Lower lobe of right lung (tissue), 2 donors: ENCODE measurements around the gene TRIM63. TPM values are rescaled to one million over a fixed set of nuclear protein-coding genes. Genes with fewer than 3 reads are reported as not detected.

ENCODE experiments used
- ATAC-seq, 2 donors: fragments of 200-7000 bp; cut with Tn5 transposase; one replicate each; pipeline ENCODE4 v1.9.1; 2020 to 2022; ENCODE audit warnings: mild to moderate bottlenecking in 2 of 2, moderate library complexity in 2 of 2
- DNase-seq: peaks from one replicate; pipeline ENCODE4 v3.0.0-alpha.2; 2020
- H3K27ac ChIP-seq: fragments of 200-600 bp; one replicate; pipeline ENCODE4 v1.8.0; 2022
- H3K27me3 ChIP-seq: fragments of 200-600 bp; one replicate; pipeline ENCODE4 v1.8.0; 2022; ENCODE audit warnings: low read depth
- H3K36me3 ChIP-seq: fragments of 200-600 bp; one replicate; pipeline ENCODE4 v1.8.0; 2022; ENCODE audit warnings: mild to moderate bottlenecking
- H3K4me1 ChIP-seq: fragments of 200-600 bp; one replicate; pipeline ENCODE4 v1.8.0; 2022
- H3K4me3 ChIP-seq: fragments of 200-600 bp; one replicate; pipeline ENCODE4 v1.8.0; 2022; ENCODE audit warnings: mild to moderate bottlenecking
- H3K9me3 ChIP-seq: fragments of 200-600 bp; one replicate; pipeline ENCODE4 v1.8.0; 2022
- intact Hi-C: fragments of 100-400 bp; cut with DNase I; formaldehyde crosslinking; loops from one replicate; pipeline ENCODE4 v1.11.0; 2022
- total RNA-seq: library from RNA; stranded (reverse); fragmentation: NEBNext Ultra II Directional; extraction: Animal tissue kit (Norgen Biotek cat#: 25700); gene quantifications from one replicate; pipeline ENCODE4 v1.2.1, GENCODE V29; 2021
- TF ChIP-seq, protein P1 (sequence below): fragments of 200-600 bp; IDR thresholded peaks from one replicate; pipeline ENCODE4 v1.8.0; 2022; ENCODE audit warnings: antibody characterized with exemption, mild to moderate bottlenecking
- donor health status: DM: no; HTN: yes; CAD: no; lungs with severe emphysema.

Gene TRIM63
- total RNA-seq, 1 donor from 2014 or later, result 0.53 TPM

DNA sequence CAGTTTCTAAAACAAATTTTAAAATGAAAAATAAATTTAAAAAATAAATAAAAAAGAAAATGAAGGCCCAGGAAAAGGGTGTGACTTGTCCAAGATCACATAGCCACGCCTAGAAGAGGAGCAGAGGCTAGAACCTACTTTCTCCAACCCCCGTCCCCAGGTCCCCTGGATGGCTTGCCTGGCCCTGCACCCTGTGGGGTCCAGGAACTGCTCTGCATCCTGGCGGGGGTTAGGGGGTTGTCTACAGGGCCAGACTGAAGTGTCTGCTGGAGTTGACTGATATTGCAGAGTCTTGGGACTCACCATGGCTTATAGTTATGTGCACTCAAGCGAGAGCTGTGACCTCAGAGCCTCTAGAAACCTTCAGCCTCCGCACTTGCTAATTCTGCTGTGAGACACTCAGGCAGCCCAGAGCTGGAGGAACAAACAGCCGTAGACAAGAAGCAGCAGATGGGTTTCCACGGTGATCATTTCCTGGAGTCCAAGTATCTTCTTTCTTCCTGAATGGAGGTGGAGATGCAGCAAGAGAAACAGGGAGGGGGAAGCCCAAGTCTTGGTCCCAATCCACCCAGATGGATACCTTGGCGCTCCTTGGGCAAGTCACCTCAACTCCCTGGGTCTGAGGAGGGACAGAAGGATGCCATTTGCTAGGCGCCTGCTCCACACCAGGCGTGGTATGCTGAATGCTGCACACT lies 51.0 kb downstream of the TRIM63 start:
- DNase-seq, result no peak
- H3K27ac ChIP-seq, result no peak overlapping the region
- H3K27me3 ChIP-seq, result no peaks in the 10 kb centered on the region
- peaks cover 32% of the 10 kb centered on the region for H3K4me1 ChIP-seq
- no peaks in the 10 kb centered on the region for H3K9me3 ChIP-seq
- H3K4me3 ChIP-seq, result no peak overlapping the region
- ATAC-seq, result no peak
- TF ChIP-seq, protein P1, sequence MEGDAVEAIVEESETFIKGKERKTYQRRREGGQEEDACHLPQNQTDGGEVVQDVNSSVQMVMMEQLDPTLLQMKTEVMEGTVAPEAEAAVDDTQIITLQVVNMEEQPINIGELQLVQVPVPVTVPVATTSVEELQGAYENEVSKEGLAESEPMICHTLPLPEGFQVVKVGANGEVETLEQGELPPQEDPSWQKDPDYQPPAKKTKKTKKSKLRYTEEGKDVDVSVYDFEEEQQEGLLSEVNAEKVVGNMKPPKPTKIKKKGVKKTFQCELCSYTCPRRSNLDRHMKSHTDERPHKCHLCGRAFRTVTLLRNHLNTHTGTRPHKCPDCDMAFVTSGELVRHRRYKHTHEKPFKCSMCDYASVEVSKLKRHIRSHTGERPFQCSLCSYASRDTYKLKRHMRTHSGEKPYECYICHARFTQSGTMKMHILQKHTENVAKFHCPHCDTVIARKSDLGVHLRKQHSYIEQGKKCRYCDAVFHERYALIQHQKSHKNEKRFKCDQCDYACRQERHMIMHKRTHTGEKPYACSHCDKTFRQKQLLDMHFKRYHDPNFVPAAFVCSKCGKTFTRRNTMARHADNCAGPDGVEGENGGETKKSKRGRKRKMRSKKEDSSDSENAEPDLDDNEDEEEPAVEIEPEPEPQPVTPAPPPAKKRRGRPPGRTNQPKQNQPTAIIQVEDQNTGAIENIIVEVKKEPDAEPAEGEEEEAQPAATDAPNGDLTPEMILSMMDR, result no peak
- intact Hi-C loops, result no loop called here
- H3K36me3 ChIP-seq, result no peaks in the 10 kb centered on the region

DNA sequence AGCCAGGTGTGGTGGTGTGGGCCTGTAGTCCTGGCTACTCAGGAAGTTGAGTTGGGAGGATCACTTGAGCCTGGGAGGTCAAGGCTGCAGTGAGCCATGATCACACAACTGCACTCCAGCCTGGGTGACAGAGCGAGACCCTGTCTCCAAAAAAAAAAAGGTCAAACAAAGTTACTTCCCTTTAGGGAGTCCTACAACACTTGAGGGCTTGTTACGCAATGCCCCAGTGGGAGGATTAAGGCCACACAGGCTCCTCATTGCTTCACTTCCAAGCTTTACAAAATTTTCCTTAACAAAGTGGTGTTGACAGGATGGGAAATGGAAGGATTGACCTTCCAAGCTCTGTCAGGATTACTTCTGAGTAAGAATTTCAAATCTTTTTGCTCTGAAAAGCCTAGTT lies 52.1 kb downstream of the TRIM63 start:
- Histone ChIP-seq H3K27ac (peak overlapping the region; percentile 31), H3K27me3 (no peaks in the 10 kb centered on the region), H3K9me3 (no peaks in the 10 kb centered on the region), H3K4me3 (no peak overlapping the region), H3K36me3 (no peaks in the 10 kb centered on the region), H3K4me1 (peaks cover 32% of the 10 kb centered on the region)
- intact Hi-C loops, result no loop called here
- DNase-seq, result peak; percentile 81
- TF ChIP-seq, protein P1, result no peak
- ATAC-seq, result peak; percentile 73 to 79

DNA sequence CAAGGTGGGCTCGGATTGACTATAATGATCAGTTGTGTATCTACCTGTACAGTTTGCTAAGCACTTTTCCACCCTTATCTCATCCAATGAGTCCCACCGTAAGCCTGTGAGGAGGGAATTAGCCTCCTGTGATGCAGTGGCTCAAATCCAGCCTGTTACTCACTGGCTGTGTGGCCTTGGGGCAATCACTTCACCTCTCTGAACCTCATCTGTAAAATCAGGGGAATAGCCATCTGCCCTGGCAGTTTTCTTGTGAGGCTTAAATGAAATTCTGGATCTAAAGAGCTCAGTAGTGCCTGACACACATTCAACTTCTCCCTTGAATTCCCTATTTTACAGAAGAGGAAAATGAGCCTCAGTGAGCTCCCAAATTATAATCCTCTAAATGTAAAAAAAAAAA lies 53.3 kb downstream of the TRIM63 start:
- Histone ChIP-seq H3K4me1 (peaks cover 32% of the 10 kb centered on the region), H3K9me3 (no peaks in the 10 kb centered on the region), H3K36me3 (no peaks in the 10 kb centered on the region), H3K27me3 (no peaks in the 10 kb centered on the region), H3K27ac (no peak overlapping the region), H3K4me3 (no peak overlapping the region)
- no peak for DNase-seq
- intact Hi-C loops, result no loop called here
- no peak for ATAC-seq
- TF ChIP-seq, protein P1, result no peak

DNA sequence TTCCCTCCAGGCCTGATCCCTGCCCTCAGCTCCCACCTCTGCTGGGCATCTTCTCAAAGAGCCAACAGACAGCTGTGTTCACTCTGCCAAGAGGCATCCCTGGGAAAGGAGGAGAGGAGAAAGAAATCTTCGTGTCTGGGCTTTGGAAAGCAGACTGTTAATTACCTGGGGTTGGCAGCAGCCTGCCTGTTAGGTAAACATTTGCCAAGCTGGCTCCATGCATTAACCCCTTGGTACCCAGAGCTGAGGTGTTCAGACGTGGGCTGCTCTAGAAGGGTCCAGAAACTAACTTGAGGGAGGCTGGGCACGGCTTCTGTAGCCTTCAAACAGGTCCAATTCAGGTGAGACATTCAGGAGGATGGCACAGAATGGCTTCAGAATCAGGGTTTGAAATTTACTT lies 54.6 kb downstream of the TRIM63 start:
- ATAC-seq, result no peak
- no peak overlapping the region for H3K4me3 ChIP-seq
- H3K36me3 ChIP-seq, result no peaks in the 10 kb centered on the region
- no peak for DNase-seq
- H3K27ac ChIP-seq, result no peak overlapping the region
- TF ChIP-seq, protein P1, result no peak
- no peaks in the 10 kb centered on the region for H3K9me3 ChIP-seq
- H3K27me3 ChIP-seq, result no peaks in the 10 kb centered on the region
- H3K4me1 ChIP-seq, result peaks cover 32% of the 10 kb centered on the region
- intact Hi-C loops, result no loop called here

DNA sequence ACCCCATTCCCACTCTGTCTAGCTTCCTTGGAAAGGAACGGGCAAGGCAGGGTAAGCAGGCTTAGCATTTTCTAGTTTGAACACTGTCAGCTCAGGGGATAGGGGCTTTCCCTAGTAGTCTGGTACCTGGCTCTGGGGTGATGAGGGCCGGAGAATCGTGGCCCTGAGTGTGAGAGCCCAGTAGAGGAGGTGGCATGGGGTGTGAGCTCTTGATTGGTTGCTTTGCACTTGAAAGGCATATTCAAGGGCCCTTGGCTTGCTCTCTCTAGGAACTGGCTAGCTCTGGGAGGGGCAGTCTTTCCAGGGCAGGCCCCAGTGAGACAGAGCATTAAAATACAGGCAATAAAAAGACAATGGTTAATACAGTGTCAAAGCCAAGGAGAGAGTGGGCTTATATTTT lies 56.6 kb downstream of the TRIM63 start:
- Histone ChIP-seq H3K4me3 (no peak overlapping the region), H3K27ac (no peak overlapping the region), H3K4me1 (peaks cover 16% of the 10 kb centered on the region), H3K36me3 (no peaks in the 10 kb centered on the region), H3K27me3 (no peaks in the 10 kb centered on the region), H3K9me3 (no peaks in the 10 kb centered on the region)
- TF ChIP-seq, protein P1, result no peak
- ATAC-seq, result peak; percentile 89 to 91
- intact Hi-C loops, result no loop called here
- DNase-seq, result no peak
